HuH-7.5 (cell line): ENCODE measurements around the gene SCGB1D2.

Source experiments
- DNase-seq: peaks from one replicate; pipeline ENCODE4 v3.0.0; 2011; ENCODE audit warnings: low spot score

SCGB1D2 gene

DNA sequence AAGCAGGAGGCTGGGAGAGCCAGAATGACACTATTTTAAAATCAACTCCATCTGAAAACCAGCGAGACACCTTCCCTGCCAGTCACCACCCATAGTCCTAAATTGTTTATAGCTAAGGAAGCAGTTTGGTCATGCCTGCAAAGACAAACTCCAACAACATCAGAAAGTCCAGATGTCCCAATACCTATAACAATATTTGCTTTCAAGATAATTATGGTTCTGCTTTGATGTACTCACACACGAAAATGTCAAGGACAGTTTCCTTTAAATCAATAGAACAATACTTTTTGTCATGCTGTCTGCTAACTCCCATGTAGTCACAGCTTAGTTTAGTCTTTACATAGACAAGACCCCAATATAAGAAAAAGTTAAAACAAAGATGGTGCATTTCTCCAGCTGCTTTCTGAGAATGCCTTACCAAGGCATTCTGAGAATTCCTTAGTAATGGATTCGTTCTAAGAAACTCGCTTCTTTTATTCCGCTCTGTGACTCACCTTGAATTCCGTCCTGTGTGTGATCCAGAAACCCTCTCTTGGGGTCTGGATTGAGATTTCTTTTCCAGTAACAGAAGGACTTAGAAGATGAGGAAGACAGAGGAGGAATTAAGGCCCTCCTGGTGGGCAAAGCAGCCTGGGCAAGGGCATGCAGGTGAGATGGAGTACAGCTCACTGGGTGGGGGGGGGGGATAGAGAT lies 18.4 kb downstream of the SCGB1D2 start:
- DNase-seq, result no peak

DNA sequence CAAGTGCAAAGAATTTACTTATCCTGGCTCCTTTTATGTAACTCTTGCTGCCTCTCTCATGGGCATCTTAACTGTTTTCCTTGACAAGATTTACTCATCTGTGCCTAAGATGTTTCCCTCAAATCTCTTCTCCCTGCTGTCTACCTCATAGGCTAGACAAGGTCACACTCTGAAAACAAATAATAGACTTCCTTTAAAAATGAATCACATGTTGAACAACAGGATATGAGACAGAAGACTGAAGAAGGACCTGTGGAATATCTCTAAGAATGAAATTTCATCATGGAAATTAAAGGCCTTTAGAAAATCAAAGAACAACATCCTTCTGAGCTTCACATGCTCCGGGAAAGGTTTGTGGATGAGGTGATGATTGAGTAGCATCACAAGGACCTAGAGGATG lies 22.0 kb downstream of the SCGB1D2 start:
- no peak for DNase-seq

DNA sequence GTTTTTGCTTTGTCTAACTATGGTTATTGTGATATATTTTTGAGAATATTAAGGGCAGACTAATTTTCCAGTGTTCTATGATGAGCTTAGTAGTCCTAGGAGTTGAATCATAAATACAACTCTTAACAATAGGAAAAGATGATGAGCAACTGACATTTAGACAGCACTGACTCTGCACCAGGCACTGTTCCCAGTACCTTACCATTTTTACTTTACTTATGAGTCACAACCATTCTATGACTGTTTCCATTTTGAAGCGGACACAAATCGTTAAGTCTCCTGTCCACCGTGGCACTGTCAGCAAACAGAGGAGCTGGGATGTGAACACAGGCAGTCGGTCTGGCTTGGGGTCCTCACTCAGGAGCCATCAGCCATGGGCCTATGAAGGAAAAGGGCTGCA lies 24.5 kb downstream of the SCGB1D2 start:
- DNase-seq, result no peak

DNA sequence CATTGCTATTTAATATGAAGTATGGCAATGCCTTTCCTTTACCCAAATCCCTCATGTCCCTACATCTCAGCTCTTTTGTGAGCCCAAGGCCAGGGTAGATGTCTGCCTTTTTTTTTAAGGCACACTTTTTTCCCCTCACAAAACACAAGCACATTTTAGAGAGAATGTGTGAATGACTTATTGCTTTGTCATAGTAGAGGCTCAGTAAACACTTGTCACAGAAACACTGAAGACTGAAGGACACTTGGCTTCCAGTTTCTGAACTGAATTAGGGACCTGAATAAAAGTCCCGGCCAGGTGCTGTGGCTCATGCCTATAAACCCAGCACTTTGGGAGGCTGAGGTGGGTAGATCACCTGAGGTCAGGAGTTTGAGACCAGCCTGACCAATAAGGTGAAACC lies 25.0 kb downstream of the SCGB1D2 start:
- DNase-seq, result no peak

DNA sequence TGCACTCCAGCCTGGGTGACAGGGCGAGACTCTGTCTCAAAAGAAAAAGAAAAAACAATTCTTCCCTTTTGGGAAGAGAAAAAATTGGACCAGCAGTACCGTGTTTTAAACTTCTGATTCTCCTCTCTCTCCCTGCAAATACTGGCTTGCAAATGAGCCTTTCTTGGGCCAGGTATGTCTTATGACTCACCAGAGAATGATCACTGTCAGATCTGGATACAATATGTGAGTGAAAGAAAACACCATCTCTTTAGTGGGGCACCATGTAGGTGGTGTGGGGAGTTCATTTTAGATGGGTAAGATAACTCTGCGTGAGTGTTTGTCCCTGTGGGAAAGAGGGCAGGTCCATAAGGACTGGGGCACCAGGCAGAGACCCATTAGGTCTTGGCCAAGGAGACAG lies 25.5 kb downstream of the SCGB1D2 start:
- no peak for DNase-seq

DNA sequence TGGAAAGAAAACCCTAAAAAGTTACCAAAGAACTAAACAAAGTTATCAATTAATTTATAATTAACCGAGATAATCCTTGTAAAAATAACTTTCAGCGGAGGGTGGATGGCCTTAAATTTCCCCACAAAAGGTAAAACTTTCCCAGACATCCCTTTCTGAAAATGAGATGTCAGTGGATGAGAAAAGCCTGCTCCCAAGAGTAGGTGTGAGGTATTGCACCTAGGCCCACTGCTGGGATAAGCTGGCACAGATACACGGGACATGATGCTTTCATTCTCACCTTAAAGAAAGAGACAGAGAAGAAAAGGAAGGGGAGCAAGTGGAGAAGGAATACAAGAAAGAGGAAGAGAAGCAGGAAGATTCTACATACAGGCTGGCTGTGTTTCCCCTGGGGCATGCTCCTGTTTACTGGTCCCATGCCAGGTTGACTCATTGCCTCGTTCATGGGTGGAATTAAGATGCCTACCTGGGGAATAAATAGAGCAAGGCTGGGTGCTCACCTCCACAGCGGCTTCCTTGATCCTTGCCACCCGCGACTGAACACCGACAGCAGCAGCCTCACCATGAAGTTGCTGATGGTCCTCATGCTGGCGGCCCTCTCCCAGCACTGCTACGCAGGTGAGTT lies 27.7 kb downstream of the SCGB1D2 start, which contains the start of gene SCGB2A2:
SCGB2A2 (plus strand) TSS at position 505 of the 625 bp plus-strand sequence; CDS start at position 564, 59 bp downstream.
- peak; percentile 15 for DNase-seq

DNA sequence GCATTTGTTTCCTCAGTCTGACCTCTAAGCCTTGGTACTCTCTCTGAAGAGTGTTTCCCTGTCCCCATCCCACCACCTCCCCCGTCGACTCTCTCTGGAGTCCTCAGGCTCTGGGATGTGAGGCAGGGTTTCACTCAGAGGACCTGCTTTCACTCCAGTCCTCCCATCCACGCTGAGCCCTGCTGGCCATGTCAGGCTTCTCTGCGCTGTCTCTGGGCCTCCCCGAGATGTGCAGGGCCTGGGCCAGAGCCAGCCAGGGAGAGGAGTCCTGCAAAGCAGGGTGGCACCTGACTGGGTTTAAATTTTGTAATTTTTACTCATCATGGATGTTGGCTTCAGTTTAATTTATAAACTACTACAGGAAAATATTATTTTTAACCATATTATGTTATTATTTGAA lies 31.2 kb downstream of the SCGB1D2 start:
- no peak for DNase-seq

DNA sequence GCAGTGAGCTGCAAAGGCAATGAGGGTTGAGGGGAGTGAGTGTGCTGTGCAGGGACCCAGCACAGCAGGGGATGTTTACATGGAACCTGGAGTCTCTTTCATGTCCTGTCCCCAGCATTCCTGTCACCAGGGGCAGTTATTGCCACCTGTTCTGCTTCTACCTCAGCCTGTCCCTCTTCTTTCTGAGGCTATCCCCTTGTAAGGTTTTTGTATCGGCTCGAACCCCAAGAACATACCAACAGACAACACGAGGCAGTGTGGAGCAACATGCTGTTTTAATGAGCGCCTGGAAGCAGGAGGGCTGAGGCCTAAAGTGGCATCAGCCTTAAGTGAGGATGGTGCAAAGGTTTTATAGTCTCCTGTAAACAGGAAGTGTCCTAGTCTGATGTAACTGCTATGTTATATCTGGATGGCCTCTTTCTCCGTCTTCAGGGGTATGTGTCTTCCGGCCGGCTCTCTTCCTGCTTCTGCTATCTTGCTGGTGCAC lies 31.8 kb downstream of the SCGB1D2 start:
- no peak for DNase-seq

DNA sequence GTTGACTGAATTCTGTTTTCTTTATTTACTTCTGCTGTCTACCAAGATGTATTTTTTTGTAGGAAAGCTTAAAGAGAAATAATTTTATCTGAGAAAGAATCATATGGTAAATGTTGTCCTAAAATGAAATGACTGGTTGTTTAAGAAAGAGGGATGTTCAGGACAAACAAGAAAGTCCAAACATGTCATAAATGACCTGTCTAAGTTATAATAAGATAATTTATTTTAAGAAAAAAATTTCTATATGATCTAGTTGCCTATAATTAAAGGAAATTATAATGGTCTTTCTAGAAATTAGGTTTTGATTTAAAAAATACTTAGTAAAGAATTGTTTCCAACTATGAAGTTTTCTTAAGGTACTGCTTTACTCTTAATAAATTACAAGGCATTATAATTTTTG lies 38.4 kb downstream of the SCGB1D2 start:
- no peak for DNase-seq
